GM23338 (cell line): ENCODE results near the gene RXFP4. TPM values are rescaled to one million over a fixed set of nuclear protein-coding genes. Genes with fewer than 3 reads are reported as not detected.

Source experiments
- ATAC-seq: fragments of 200-7000 bp; cut with Tn5 transposase; 3 replicates; pipeline ENCODE4 v1.9.1; 2020
- DNase-seq: peaks from one replicate; pipeline ENCODE4 v3.0.0-alpha.2; 2015; ENCODE audit warnings: low spot score
- H2AFZ ChIP-seq: fragments of 200-600 bp; sonication (generic); 2 replicates; pipeline ENCODE4 v1.8.0; 2016; ENCODE audit warnings: antibody characterized with exemption, mild to moderate bottlenecking, moderate library complexity
- H3F3A ChIP-seq: fragments of 200-600 bp; sonication (generic); replicated peaks from 2 replicates; pipeline ENCODE4 v1.8.0; 2017; ENCODE audit warnings: antibody characterized with exemption, mixed run types, low read depth
- H3K27ac ChIP-seq: fragments of 200-600 bp; sonication (generic); 2 replicates; pipeline ENCODE4 v1.6.1; 2016; ENCODE audit warnings: low read depth
- H3K27me3 ChIP-seq: fragments of 200-600 bp; sonication (generic); 2 replicates; pipeline ENCODE4 v1.8.0; 2016; ENCODE audit warnings: mild to moderate bottlenecking, mixed run types, moderate library complexity; ENCODE audit not compliant: insufficient read depth
- H3K36me3 ChIP-seq: fragments of 200-600 bp; sonication (generic); 2 replicates; pipeline ENCODE4 v1.8.0; 2016; ENCODE audit warnings: mild to moderate bottlenecking; ENCODE audit not compliant: insufficient read depth
- H3K4me1 ChIP-seq: fragments of 200-600 bp; sonication (generic); 2 replicates; pipeline ENCODE4 v1.8.0; 2016; ENCODE audit warnings: mild to moderate bottlenecking, moderate library complexity; ENCODE audit not compliant: insufficient read depth
- H3K4me2 ChIP-seq: fragments of 200-600 bp; sonication (generic); 2 replicates; pipeline ENCODE4 v1.7.1; 2017; ENCODE audit warnings: mixed run types
- H3K4me3 ChIP-seq: fragments of 200-600 bp; sonication (generic); 2 replicates; pipeline ENCODE4 v1.6.1; 2016; ENCODE audit warnings: mixed run types
- H3K79me2 ChIP-seq: fragments of 200-600 bp; sonication (generic); replicated peaks from 2 replicates; pipeline ENCODE4 v1.8.0; 2017; ENCODE audit warnings: mild to moderate bottlenecking; ENCODE audit not compliant: insufficient read depth
- H3K9me2 ChIP-seq: fragments of 200-600 bp; sonication (generic); 2 replicates; pipeline ENCODE4 v1.8.0; 2017; ENCODE audit not compliant: insufficient read depth
- H4K20me1 ChIP-seq: fragments of 200-600 bp; sonication (generic); replicated peaks from 2 replicates; pipeline ENCODE4 v1.8.0; 2017; ENCODE audit warnings: mild to moderate bottlenecking; ENCODE audit not compliant: insufficient read depth
- H3K27ac Mint-ChIP-seq: 2 replicates; pipeline ENCODE4 v1.8.0; 2020; ENCODE audit warnings: inconsistent platforms, mild to moderate bottlenecking, moderate library complexity, mixed read lengths
- H3K27me3 Mint-ChIP-seq: 3 replicates; pipeline ENCODE4 v1.8.0; 2022; ENCODE audit warnings: low read depth, mild to moderate bottlenecking, moderate library complexity, mixed read lengths, inconsistent platforms; ENCODE audit not compliant: insufficient read depth, poor library complexity
- H3K36me3 Mint-ChIP-seq: 3 replicates; pipeline ENCODE4 v1.8.0; 2021; ENCODE audit warnings: low read depth, mild to moderate bottlenecking, inconsistent platforms, moderate library complexity, mixed read lengths
- H3K4me1 Mint-ChIP-seq: 3 replicates; pipeline ENCODE4 v1.8.0; 2020; ENCODE audit warnings: mild to moderate bottlenecking, inconsistent platforms, mixed read lengths
- H3K4me3 Mint-ChIP-seq: 3 replicates; pipeline ENCODE4 v1.8.0; 2021; ENCODE audit warnings: moderate library complexity, mild to moderate bottlenecking, inconsistent platforms, mixed read lengths
- H3K9me3 Mint-ChIP-seq: 3 replicates; pipeline ENCODE4 v1.8.0; 2020; ENCODE audit warnings: moderate library complexity, mild to moderate bottlenecking, inconsistent platforms, mixed read lengths
- CREB1 ChIP-seq: fragments of 250-450 bp; sonication (Bioruptor Pico); IDR thresholded peaks from 2 replicates; pipeline ENCODE4 v1.5.0; 2020; ENCODE audit warnings: low read depth, mild to moderate bottlenecking, moderate library complexity
- ETS1 ChIP-seq: IDR thresholded peaks from 2 replicates; pipeline ENCODE4 v1.6.1; 2016; ENCODE audit warnings: antibody characterized with exemption
- EZH2phosphoT487 ChIP-seq: fragments of 200-600 bp; sonication (generic); IDR thresholded peaks from one replicate; pipeline ENCODE4 v1.8.1; 2018; ENCODE audit warnings: antibody characterized with exemption; ENCODE audit not compliant: unreplicated experiment
- JUNB ChIP-seq: IDR thresholded peaks from one replicate; pipeline ENCODE4 v1.6.1; 2016; ENCODE audit warnings: antibody characterized with exemption; ENCODE audit not compliant: unreplicated experiment
- NANOG ChIP-seq: IDR thresholded peaks from 2 replicates; pipeline ENCODE4 v1.6.1; 2016; ENCODE audit warnings: antibody characterized with exemption, borderline replicate concordance
- STAT1 ChIP-seq: IDR thresholded peaks from one replicate; pipeline ENCODE4 v1.6.1; 2016; ENCODE audit warnings: antibody characterized with exemption; ENCODE audit not compliant: unreplicated experiment
- ZNF114 ChIP-seq: fragments of 250-450 bp; sonication (Bioruptor Pico); IDR thresholded peaks from 2 replicates; pipeline ENCODE4 v1.5.0; 2020; ENCODE audit warnings: mild to moderate bottlenecking, moderate library complexity
- polyA plus RNA-seq: library from polyadenylated mRNA; unstranded; fragments of >200 nt; fragmentation: Nextera tagmentation; extraction: Ambion mirVana; gene quantifications from 2 replicates; pipeline ENCODE4 v1.2.1, GENCODE V29; 2016
- total RNA-seq: library from RNA; depleted of rRNA; stranded (reverse); fragments of >200 nt; shearing (Covaris generic); gene quantifications from 2 replicates; pipeline ENCODE4 v1.2.3, GENCODE V29; 2014
- TF ChIP-seq, protein P1 (sequence below): IDR thresholded peaks from one replicate; pipeline ENCODE4 v1.6.1; 2018; ENCODE audit warnings: antibody characterized with exemption; ENCODE audit not compliant: unreplicated experiment

RXFP4 gene
- total and polyA plus RNA-seq, 2 experiments from 2014 or later, result not detected

- TF ChIP-seq, protein P1, sequence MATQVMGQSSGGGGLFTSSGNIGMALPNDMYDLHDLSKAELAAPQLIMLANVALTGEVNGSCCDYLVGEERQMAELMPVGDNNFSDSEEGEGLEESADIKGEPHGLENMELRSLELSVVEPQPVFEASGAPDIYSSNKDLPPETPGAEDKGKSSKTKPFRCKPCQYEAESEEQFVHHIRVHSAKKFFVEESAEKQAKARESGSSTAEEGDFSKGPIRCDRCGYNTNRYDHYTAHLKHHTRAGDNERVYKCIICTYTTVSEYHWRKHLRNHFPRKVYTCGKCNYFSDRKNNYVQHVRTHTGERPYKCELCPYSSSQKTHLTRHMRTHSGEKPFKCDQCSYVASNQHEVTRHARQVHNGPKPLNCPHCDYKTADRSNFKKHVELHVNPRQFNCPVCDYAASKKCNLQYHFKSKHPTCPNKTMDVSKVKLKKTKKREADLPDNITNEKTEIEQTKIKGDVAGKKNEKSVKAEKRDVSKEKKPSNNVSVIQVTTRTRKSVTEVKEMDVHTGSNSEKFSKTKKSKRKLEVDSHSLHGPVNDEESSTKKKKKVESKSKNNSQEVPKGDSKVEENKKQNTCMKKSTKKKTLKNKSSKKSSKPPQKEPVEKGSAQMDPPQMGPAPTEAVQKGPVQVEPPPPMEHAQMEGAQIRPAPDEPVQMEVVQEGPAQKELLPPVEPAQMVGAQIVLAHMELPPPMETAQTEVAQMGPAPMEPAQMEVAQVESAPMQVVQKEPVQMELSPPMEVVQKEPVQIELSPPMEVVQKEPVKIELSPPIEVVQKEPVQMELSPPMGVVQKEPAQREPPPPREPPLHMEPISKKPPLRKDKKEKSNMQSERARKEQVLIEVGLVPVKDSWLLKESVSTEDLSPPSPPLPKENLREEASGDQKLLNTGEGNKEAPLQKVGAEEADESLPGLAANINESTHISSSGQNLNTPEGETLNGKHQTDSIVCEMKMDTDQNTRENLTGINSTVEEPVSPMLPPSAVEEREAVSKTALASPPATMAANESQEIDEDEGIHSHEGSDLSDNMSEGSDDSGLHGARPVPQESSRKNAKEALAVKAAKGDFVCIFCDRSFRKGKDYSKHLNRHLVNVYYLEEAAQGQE, result no peak
- TF ChIP-seq JUNB (no peak), EZH2phosphoT487 (no peak)
Observed at GRCh38 chr1:155957411-155957915, 16.0 kb downstream of the RXFP4 start (continued).

DNA sequence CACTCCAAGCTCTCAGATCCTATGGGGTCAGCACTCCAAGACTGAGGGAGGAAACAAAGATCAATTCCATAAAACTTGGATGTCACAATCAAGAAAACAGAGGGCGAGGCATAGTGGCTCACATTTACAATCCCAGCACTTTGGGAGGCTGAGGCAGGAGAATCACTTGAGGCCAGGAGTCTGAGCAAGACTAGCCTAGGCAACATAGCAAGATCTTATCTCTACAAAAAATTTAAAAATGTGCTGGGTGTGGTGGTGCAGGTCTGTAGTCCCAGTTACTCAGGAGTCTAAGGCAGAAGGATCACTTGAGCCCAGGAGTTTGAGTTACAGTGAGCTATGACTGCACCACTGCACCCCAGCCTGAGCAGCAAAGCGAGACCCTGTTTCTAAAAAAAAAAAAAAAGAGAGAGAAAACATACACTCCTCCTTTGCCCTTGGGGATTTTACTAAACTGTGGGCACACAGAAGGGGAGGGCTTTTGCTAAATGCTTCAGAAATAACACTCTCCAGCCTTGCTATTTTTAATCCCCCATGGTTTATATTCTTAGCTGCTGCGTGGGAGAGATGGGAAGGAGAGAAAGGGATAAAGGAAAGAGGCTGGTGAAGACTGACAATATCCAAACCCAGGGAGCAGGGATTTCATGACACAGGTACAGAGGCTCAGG is 18.8 kb downstream of the RXFP4 start:
- no peak for TF ChIP-seq NANOG
- no peak for TF ChIP-seq ETS1
- no peak for TF ChIP-seq STAT1
- no peak for TF ChIP-seq ZNF114 (CRISPR knock-in tag)
- TF ChIP-seq, protein P1, result no peak
- no peak for TF ChIP-seq CREB1 (CRISPR knock-in tag)
- DNase-seq, result no peak
- H3K9me3 Mint-ChIP-seq, result no peaks in the 10 kb centered on the region
- H3F3A ChIP-seq, result peaks cover 19% of the 10 kb centered on the region
- H3K9me2 ChIP-seq, result no peaks in the 10 kb centered on the region
- H3K36me3 ChIP-seq, result peaks cover 55% of the 10 kb centered on the region
- no peak overlapping the region for H3K4me3 ChIP-seq
- H3K79me2 ChIP-seq, result no peaks in the 10 kb centered on the region; the same call in 1 of the 2 replicates
- no peaks in the 10 kb centered on the region for H3K4me1 Mint-ChIP-seq
- H2AFZ ChIP-seq, result no peak overlapping the region
- no peak overlapping the region for H3K27ac ChIP-seq
- no peaks in the 10 kb centered on the region for H3K27me3 ChIP-seq
- ATAC-seq, result no peak
- peaks cover 81% of the 10 kb centered on the region for H3K36me3 Mint-ChIP-seq
- H3K4me2 ChIP-seq, result no peak overlapping the region
- no peaks in the 10 kb centered on the region for H3K4me1 ChIP-seq
- H3K4me3 Mint-ChIP-seq, result no peak overlapping the region
- H3K27ac Mint-ChIP-seq, result no peak overlapping the region
- peaks cover 4% of the 10 kb centered on the region for H3K27me3 Mint-ChIP-seq
- H4K20me1 ChIP-seq, result no peaks in the 10 kb centered on the region; the same call in 1 of the 2 replicates
